K562 (cell line): ENCODE measurements around the gene PDE4A. TPM values are rescaled to one million over a fixed set of nuclear protein-coding genes. Genes with fewer than 3 reads are reported as not detected.

Source experiments
- BHLHE40 ChIP-seq: IDR thresholded peaks from 2 replicates; pipeline ENCODE4 v1.6.1; 2011; ENCODE audit warnings: low read length, improper control_type of control experiment
- ELF4 ChIP-seq: fragments of 450-650 bp; formaldehyde crosslinking; IDR thresholded peaks from 2 replicates; pipeline ENCODE4 v1.4.0; 2022; ENCODE audit warnings: missing genetic modification characterization
- HDAC8 ChIP-seq: fragments of 450-650 bp; IDR thresholded peaks from 2 replicates; pipeline ENCODE4 v1.6.1; 2016; ENCODE audit warnings: mild to moderate bottlenecking, missing genetic modification characterization, moderate library complexity, missing compliant biosample characterization
- HMG20A ChIP-seq: fragments of 450-650 bp; formaldehyde crosslinking; conservative IDR thresholded peaks from 2 replicates; pipeline ENCODE4 v1.4.0; 2020; ENCODE audit warnings: mild to moderate bottlenecking, mixed read lengths
- ID3 ChIP-seq, 2 experiments: fragments of 250-450 bp in 1 of 2; fragments of 450-650 bp in 1 of 2; sonication (Bioruptor Pico) in 1 of 2; IDR thresholded peaks; 2 replicates each; pipeline versions ENCODE4 v1.6.1 to v1.8.0; 2016 to 2021; ENCODE audit warnings: mild to moderate bottlenecking in 2 of 2, moderate library complexity in 2 of 2, missing compliant biosample characterization in 1 of 2, missing genetic modification characterization in 1 of 2
- JUN ChIP-seq, 2 experiments: sonication (generic) in 1 of 2; formaldehyde crosslinking in 1 of 2; IDR thresholded peaks; 2 replicates each; pipeline versions ENCODE4 v1.6.1 to v1.8.0; 2012 to 2022; ENCODE audit warnings: borderline replicate concordance in 2 of 2, mild to moderate bottlenecking in 2 of 2, improper control_type of control experiment in 1 of 2, low read depth in 1 of 2, low read length in 1 of 2, missing genetic modification reagents in 1 of 2
- MTA2 ChIP-seq: fragments of 450-650 bp; IDR thresholded peaks from 2 replicates; pipeline ENCODE4 v1.6.1; 2016; ENCODE audit warnings: low read depth
- PTBP1 ChIP-seq: fragments of 200-400 bp; formaldehyde crosslinking; IDR thresholded peaks from 2 replicates; pipeline ENCODE4 v1.6.1; 2017; ENCODE audit warnings: low read depth, low read length
- SRSF9 ChIP-seq: fragments of 200-400 bp; formaldehyde crosslinking; IDR thresholded peaks from 2 replicates; pipeline ENCODE4 v1.6.1; 2017; ENCODE audit warnings: low read depth, low read length, borderline replicate concordance
- TAF1 ChIP-seq: IDR thresholded peaks from 2 replicates; pipeline ENCODE4 v1.6.1; 2011; ENCODE audit warnings: mild to moderate bottlenecking, low read length, moderate library complexity; ENCODE audit not compliant: insufficient read depth, control insufficient read depth, severe bottlenecking; ENCODE audit errors: extremely low read depth
- TAF15 ChIP-seq: fragments of 200-400 bp; formaldehyde crosslinking; IDR thresholded peaks from 2 replicates; pipeline ENCODE4 v1.6.1; 2017; ENCODE audit warnings: mild to moderate bottlenecking, low read depth, low read length, moderate library complexity
- ZBTB11 ChIP-seq, 3 experiments: fragments of 200-800 bp in 1 of 3; fragments of 250-450 bp in 1 of 3; fragments of 450-650 bp in 1 of 3; sonication (Bioruptor Pico) in 1 of 3; sonication (Bioruptor generic) in 1 of 3; formaldehyde crosslinking in 1 of 3; IDR thresholded peaks; 2 replicates each; pipeline versions ENCODE4 v1.6.1 to v1.8.0; 2016 to 2022; ENCODE audit warnings: mild to moderate bottlenecking in 2 of 3, missing genetic modification characterization in 2 of 3, missing compliant biosample characterization in 1 of 3, moderate library complexity in 1 of 3
- ZNF174 ChIP-seq: fragments of 250-450 bp; sonication (Bioruptor Pico); IDR thresholded peaks from 2 replicates; pipeline ENCODE4 v1.4.0; 2020; ENCODE audit warnings: mild to moderate bottlenecking
- ZNF398 ChIP-seq: fragments of 250-450 bp; sonication (Bioruptor Pico); IDR thresholded peaks from 2 replicates; pipeline ENCODE4 v1.8.0; 2021; ENCODE audit warnings: moderate library complexity, mild to moderate bottlenecking, inconsistent platforms
- polyA plus RNA-seq, 8 experiments: library from polyadenylated mRNA; depleted of rRNA in 4 of 8; stranded (reverse) in 5 of 8; unstranded in 3 of 8; fragments of >200 nt; fragmentation: Nextera tagmentation in 2 of 8; fragmentation: Illumina TruSeq in 1 of 8; extraction: Ambion mirVana in 2 of 8; extraction: Trizol in 1 of 8; gene quantifications; 2 replicates each; pipeline versions ENCODE4 v1.2.1 to v1.2.3, GENCODE V29; 2011 to 2014; ENCODE audit warnings: inconsistent platforms in 1 of 8, missing spikeins in 1 of 8
- total RNA-seq, 7 experiments: library from RNA; depleted of rRNA in 6 of 7; stranded (reverse); fragments of >200 nt in 6 of 7; fragmentation: Illumina TruSeq in 2 of 7; extraction: Trizol in 2 of 7; gene quantifications; 2 replicates each; pipeline versions ENCODE4 v1.2.1 to v1.2.3, GENCODE V29; 2011 to 2021; ENCODE audit warnings: low replicate concordance in 1 of 7
- TF ChIP-seq, protein P1 (sequence below): fragments of 250-450 bp; sonication (Bioruptor Pico); IDR thresholded peaks from 2 replicates; pipeline ENCODE4 v1.8.0; 2022; ENCODE audit warnings: inconsistent platforms

PDE4A gene
- total and polyA plus RNA-seq, 9 of the 15 experiments (the other 6 are each of a cell fraction or from before 2014, with no cell fraction given), result 0.66 to 26.9 (median 4.6) TPM

DNA sequence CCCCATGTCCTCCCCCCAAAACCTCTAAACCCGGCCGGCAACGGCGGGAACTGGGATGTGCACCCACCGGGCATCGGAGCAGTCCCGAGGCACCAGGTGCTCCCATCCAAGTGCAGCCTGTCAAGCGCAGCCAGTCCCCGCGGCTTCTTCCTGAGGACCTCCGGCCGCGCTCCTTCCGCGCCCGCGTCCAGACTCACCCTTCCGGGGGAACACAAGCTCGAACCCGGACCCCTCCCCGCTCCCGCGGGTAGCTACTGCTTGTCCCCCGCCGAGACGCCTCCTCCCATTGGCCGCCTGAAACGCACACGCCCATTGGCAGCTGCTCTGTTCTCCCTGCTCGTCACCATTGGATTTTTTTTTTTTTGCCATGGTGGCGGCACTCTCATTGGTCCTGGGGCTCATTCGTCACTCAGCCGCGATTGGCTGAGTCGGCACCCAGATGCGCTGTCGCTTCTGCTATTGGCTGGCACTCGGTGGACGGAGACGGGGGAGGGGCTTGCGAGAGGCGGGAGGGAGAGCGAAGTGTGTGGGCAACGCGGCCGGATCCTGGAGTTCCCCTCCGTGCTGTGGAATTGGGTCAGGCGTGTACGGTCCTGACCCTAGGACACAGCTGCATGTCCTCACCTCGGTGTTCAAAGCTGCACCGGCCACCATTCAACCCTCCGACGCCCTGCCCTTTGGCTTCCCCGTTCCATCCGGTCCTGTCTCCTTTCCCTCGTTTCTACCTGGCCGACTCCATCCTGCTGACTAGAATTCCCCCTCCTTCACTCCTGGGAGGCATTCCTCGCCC lies 39.8 kb upstream of the PDE4A start, which contains the start of gene TYK2 (continued):
- TF ChIP-seq ZBTB11 (CRISPR knock-in tag; IDR thresholded peaks at IDR 0.05) (peak in 2 of 3 experiments; percentile 54 to 87; a peak in 3 of 6 replicates), ZNF398 (CRISPR knock-in tag) (no peak), ZNF174 (CRISPR knock-in tag) (no peak), SRSF9 (no peak), TAF15 (no peak), BHLHE40 (no peak), TAF1 (peak; percentile 71), PTBP1 (no peak), HDAC8 (tag) (no peak), HMG20A (CRISPR knock-in tag) (no peak), JUN (IDR thresholded peaks at IDR 0.05; ENCODE audit: borderline replicate concordance, low read depth, low read length) (no peak), JUN (CRISPR knock-in tag; IDR thresholded peaks at IDR 0.05; ENCODE audit: borderline replicate concordance) (0 out of 2 replicates have a peak, but pooled peaks have one; percentile 71), ELF4 (CRISPR knock-in tag) (0 out of 2 replicates have a peak, but pooled peaks have one; percentile 11), ID3 (CRISPR knock-in tag; IDR thresholded peaks at IDR 0.05) (no peak), ID3 (tag; IDR thresholded peaks at IDR 0.05) (no peak; the same call in 1 of the 2 replicates), MTA2 (no peak)
- TF ChIP-seq, protein P1, sequence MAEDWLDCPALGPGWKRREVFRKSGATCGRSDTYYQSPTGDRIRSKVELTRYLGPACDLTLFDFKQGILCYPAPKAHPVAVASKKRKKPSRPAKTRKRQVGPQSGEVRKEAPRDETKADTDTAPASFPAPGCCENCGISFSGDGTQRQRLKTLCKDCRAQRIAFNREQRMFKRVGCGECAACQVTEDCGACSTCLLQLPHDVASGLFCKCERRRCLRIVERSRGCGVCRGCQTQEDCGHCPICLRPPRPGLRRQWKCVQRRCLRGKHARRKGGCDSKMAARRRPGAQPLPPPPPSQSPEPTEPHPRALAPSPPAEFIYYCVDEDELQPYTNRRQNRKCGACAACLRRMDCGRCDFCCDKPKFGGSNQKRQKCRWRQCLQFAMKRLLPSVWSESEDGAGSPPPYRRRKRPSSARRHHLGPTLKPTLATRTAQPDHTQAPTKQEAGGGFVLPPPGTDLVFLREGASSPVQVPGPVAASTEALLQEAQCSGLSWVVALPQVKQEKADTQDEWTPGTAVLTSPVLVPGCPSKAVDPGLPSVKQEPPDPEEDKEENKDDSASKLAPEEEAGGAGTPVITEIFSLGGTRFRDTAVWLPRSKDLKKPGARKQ (CRISPR knock-in tag), result no peak
